GM18526 (cell line): ENCODE measurements around the gene IDH1.

Experiments used
- POLR2A ChIP-seq: IDR thresholded peaks from 3 replicates; pipeline ENCODE4 v1.6.1; 2011; ENCODE audit not compliant: insufficient read length; ENCODE audit errors: extremely low read depth

The IDH1 gene

GRCh38 chr2:208186893-208187292 is 68.0 kb downstream of the IDH1 start:
- TF ChIP-seq POLR2A = no peak

GRCh38 chr2:208186465-208186864 is 68.4 kb downstream of the IDH1 start:
- TF ChIP-seq POLR2A = no peak
